Lung (tissue), 12 donors: Measurements from ENCODE around the gene HAVCR2. TPM values are rescaled to one million over a fixed set of nuclear protein-coding genes. Genes with fewer than 3 reads are reported as not detected.

Experiments
- ATAC-seq: fragments of 200-7000 bp; cut with Tn5 transposase; one replicate; pipeline ENCODE4 v1.9.1; 2020; ENCODE audit warnings: moderate number of reproducible peaks; ENCODE audit not compliant: insufficient read depth, low FRiP score
- DNase-seq, 3 donors: peaks; one replicate each; pipeline ENCODE4 v3.0.0-alpha.2; 2013 to 2017
- H3K27ac ChIP-seq, 2 donors: one replicate each; pipeline ENCODE4 v1.5.1; 2013; ENCODE audit warnings: mild to moderate bottlenecking in 2 of 2, moderate library complexity in 2 of 2, control low read depth in 1 of 2, inconsistent platforms in 1 of 2, low read depth in 1 of 2, low read length in 1 of 2
- H3K27me3 ChIP-seq, 3 donors: one replicate each; pipeline ENCODE4 v1.5.1; 2013; ENCODE audit warnings: low read length in 2 of 3; ENCODE audit not compliant: control insufficient read depth in 3 of 3, insufficient read depth in 3 of 3
- H3K36me3 ChIP-seq, 4 donors: one replicate each; pipeline ENCODE4 v1.5.1; 2013; ENCODE audit warnings: low read length in 4 of 4, mild to moderate bottlenecking in 1 of 4, moderate library complexity in 1 of 4; ENCODE audit not compliant: control insufficient read depth in 4 of 4, insufficient read depth in 4 of 4
- H3K4me1 ChIP-seq, 5 donors: one replicate each; pipeline ENCODE4 v1.5.1; 2013; ENCODE audit warnings: low read length in 5 of 5, mild to moderate bottlenecking in 2 of 5, moderate library complexity in 1 of 5; ENCODE audit not compliant: control insufficient read depth in 5 of 5, insufficient read depth in 5 of 5
- H3K4me3 ChIP-seq: one replicate; pipeline ENCODE4 v1.5.1; 2013; ENCODE audit warnings: mild to moderate bottlenecking, control low read depth, moderate library complexity
- H3K9ac ChIP-seq, 2 donors: one replicate each; pipeline ENCODE4 v1.5.1; 2013; ENCODE audit warnings: low read length in 2 of 2, control low read depth in 1 of 2; ENCODE audit not compliant: insufficient read depth in 1 of 2
- H3K9me3 ChIP-seq, 4 donors: one replicate each; pipeline ENCODE4 v1.5.1; 2013; ENCODE audit warnings: low read length in 3 of 4, mild to moderate bottlenecking in 1 of 4, moderate library complexity in 1 of 4; ENCODE audit not compliant: control insufficient read depth in 4 of 4, insufficient read depth in 3 of 4
- CTCF ChIP-seq: IDR thresholded peaks from 2 replicates; pipeline ENCODE4 v1.5.1; 2012; ENCODE audit warnings: mild to moderate bottlenecking; ENCODE audit errors: control extremely low read depth, extremely low read depth
- WGBS, 2 donors: extraction: QIAGEN DNeasy Blood & Tissue Kit; methylation state at CpG; one replicate each; pipeline ENCODE4 v1.1.7; 2013; 5-methylcytosine and 5-hydroxymethylcytosine counted together
- polyA plus RNA-seq, 2 donors: library from polyadenylated mRNA; stranded (reverse); fragments of 200-250 nt; gene quantifications; one replicate each; pipeline ENCODE4 v1.2.1, GENCODE V29; 2013
- total RNA-seq, 2 donors: library from RNA; depleted of rRNA in 1 of 2; stranded (reverse); fragments of >200 nt in 1 of 2; gene quantifications; one replicate each; pipeline ENCODE4 v1.2.1, GENCODE V29; 2014 to 2021
- donor health status: control.
- donor health status: control.
- donor health status: Bipolar disorder and iron deficiency.
- donor health status: healthy.
- donor health status: DM: yes; HTN: yes; CAD: no.

Gene HAVCR2
- total and polyA plus RNA-seq, 4 donors = 8.8 to 38.4 (median 22.8) TPM

DNA sequence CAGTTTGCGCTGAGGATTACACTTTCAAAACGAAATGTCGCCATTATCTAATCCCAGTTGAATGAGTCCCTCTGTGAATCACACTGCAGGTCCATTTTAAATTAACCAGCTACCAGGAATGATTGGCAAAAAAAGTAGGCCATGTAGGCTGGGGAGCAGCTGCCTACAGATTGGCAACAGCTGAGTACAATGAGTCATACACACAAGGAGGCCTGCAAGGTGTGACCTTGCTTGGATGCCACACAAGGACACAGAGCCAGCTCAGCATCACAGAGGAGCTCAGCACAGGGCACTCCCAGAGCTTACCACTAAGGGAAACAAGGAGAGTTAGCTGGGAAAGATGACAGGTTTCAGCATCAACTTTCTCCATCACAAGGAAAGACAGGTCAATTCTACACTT is 62.8 kb downstream of the HAVCR2 start:
- TF ChIP-seq CTCF = no peak
- Histone ChIP-seq H3K4me1 (peaks cover 0 to 2% (median 0%) of the 10 kb centered on the region in 5 donors), H3K9me3 (no peaks in the 10 kb centered on the region), H3K36me3 (no peaks in the 10 kb centered on the region), H3K27ac (no peak overlapping the region), H3K27me3 (no peaks in the 10 kb centered on the region), H3K9ac (no peak overlapping the region), H3K4me3 (no peak overlapping the region)
- no peak for ATAC-seq
- 95 to 96% methylated on average over 3 of the region's 3 CpGs for WGBS, 2 donors
- no peak for DNase-seq

DNA sequence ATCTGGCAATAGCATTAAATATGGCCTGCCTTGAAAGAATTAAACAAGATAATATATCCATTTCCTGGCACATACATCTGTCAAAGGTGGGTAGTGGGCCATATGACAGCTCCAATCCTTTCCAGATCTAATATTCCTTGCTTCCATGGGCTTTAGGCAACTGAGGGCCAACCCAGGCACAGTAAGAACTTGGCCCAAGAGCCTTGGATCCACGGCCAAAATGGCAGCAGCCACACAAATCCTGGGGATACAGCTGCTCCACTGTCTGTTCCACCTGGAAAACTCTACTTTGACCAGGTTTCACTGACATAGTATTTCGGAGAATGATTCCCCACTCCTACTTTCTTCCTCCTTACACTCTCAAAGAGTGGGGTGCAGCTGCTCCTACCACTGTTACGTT is 63.2 kb downstream of the HAVCR2 start:
- Histone ChIP-seq H3K36me3 (no peaks in the 10 kb centered on the region), H3K9me3 (no peaks in the 10 kb centered on the region), H3K4me1 (peaks cover 0 to 2% (median 0%) of the 10 kb centered on the region in 5 donors), H3K4me3 (no peak overlapping the region), H3K27ac (peak overlapping the region in 1 of 2 donors; percentile 12), H3K27me3 (no peaks in the 10 kb centered on the region), H3K9ac (no peak overlapping the region)
- no peak for ATAC-seq
- no peak for DNase-seq
- 63 to 64% methylated on average over 3 of the region's 3 CpGs for WGBS, 2 donors
- no peak for TF ChIP-seq CTCF

- WGBS, 2 donors = 80 to 89% methylated on average over 5 of the region's 5 CpGs
- no peak for DNase-seq
- Histone ChIP-seq H3K9me3 (no peaks in the 10 kb centered on the region), H3K4me1 (no peaks in the 10 kb centered on the region), H3K27me3 (no peaks in the 10 kb centered on the region), H3K27ac (no peak overlapping the region), H3K9ac (no peak overlapping the region), H3K36me3 (no peaks in the 10 kb centered on the region), H3K4me3 (no peak overlapping the region)
- TF ChIP-seq CTCF = no peak
- no peak for ATAC-seq
Observed at GRCh38 chr5:157038568-157039187, 70.2 kb downstream of the HAVCR2 start.

Other genes with a start within 250 kb of the HAVCR2 start
- gene TIMD4, start 145.8 kb downstream of the HAVCR2 start, total RNA-seq = 1 to 10 TPM in 1 of 2 donors, not detected in 1; 1.5 TPM
- gene TIMD4, start 145.8 kb downstream of the HAVCR2 start, polyA plus RNA-seq = under 1 TPM; 0.10 to 0.16 TPM
- gene HAVCR1, start 49.9 kb downstream of the HAVCR2 start, total RNA-seq = under 1 TPM; 0.46 TPM
- under 1 TPM; 0.12 to 0.26 TPM for gene HAVCR1, start 49.9 kb downstream of the HAVCR2 start, polyA plus RNA-seq
- 10 to 100 TPM in 1 of 2 donors, 1 to 10 TPM in 1; 9.9 to 16.1 TPM for gene MED7, start 33.8 kb upstream of the HAVCR2 start, total RNA-seq
- 10 to 100 TPM in 1 of 2 donors, 1 to 10 TPM in 1; 9.3 to 15.9 TPM for gene MED7, start 33.8 kb upstream of the HAVCR2 start, polyA plus RNA-seq
- not detected for gene GARIN3, start 57.2 kb upstream of the HAVCR2 start, total RNA-seq
- not detected for gene GARIN3, start 57.2 kb upstream of the HAVCR2 start, polyA plus RNA-seq
- gene ITK, start 71.8 kb upstream of the HAVCR2 start, total RNA-seq = 1 to 10 TPM; 3.3 to 3.4 TPM
- 1 to 10 TPM in 1 of 2 donors, under 1 TPM in 1; 0.91 to 2.3 TPM for gene ITK, start 71.8 kb upstream of the HAVCR2 start, polyA plus RNA-seq
- 10 to 100 TPM; 35.1 to 46.3 TPM for gene CYFIP2, start 157.1 kb upstream of the HAVCR2 start, total RNA-seq
- 10 to 100 TPM; 24.9 to 38.9 TPM for gene CYFIP2, start 157.1 kb upstream of the HAVCR2 start, polyA plus RNA-seq